HG03378 (cell line): ENCODE results near the gene RGS19.
"Not testable (repeated sequence)": the region's sequence is repeated elsewhere in the genome, so short reads cannot be mapped to it uniquely, and the experiment has no call there.

ENCODE experiments used
- ATAC-seq: cut with Tn5 transposase; IDR thresholded peaks from one replicate; pipeline ENCODE4 v1.9.1; 2021; ENCODE audit warnings: mild to moderate bottlenecking, moderate library complexity; ENCODE audit not compliant: unreplicated experiment

The RGS19 gene

GRCh38 chr20:64079273-64080012 is at the start of gene RGS19:
Gene RGS19 (minus strand): TSS chr20:64079518. CDS start chr20:64076886, 2,632 bp downstream.
- ATAC-seq: no peak

GRCh38 chr20:64123517-64123916 is 44.2 kb upstream of the RGS19 start:
- not testable (repeated sequence) for ATAC-seq

GRCh38 chr20:64122927-64123326 is 43.6 kb upstream of the RGS19 start:
- ATAC-seq: not testable (repeated sequence)

- ATAC-seq: no peak
Observed at GRCh38 chr20:64121586-64121985, 42.3 kb upstream of the RGS19 start.

- ATAC-seq: no peak
Observed at GRCh38 chr20:64119681-64120341, 40.5 kb upstream of the RGS19 start.

- ATAC-seq: no peak
Observed at GRCh38 chr20:64119301-64119680, 40.0 kb upstream of the RGS19 start.

GRCh38 chr20:64117432-64117777 is 38.1 kb upstream of the RGS19 start:
- ATAC-seq: not testable (repeated sequence)

- ATAC-seq: no peak
Observed at GRCh38 chr20:64116541-64117431, 37.5 kb upstream of the RGS19 start.

- no peak for ATAC-seq
Observed at GRCh38 chr20:64116016-64116415, 36.7 kb upstream of the RGS19 start.

GRCh38 chr20:64115171-64115911 is 36.0 kb upstream of the RGS19 start:
- ATAC-seq: no peak

- ATAC-seq: no peak
Observed at GRCh38 chr20:64114356-64114971, 35.1 kb upstream of the RGS19 start.

GRCh38 chr20:64113796-64114355 is 34.6 kb upstream of the RGS19 start:
- ATAC-seq: no peak

GRCh38 chr20:64113444-64113775 is 34.1 kb upstream of the RGS19 start:
- ATAC-seq: no peak

- no peak for ATAC-seq
Observed at GRCh38 chr20:64112691-64113443, 33.5 kb upstream of the RGS19 start.

GRCh38 chr20:64111841-64112641 is 32.7 kb upstream of the RGS19 start:
- no peak for ATAC-seq

- ATAC-seq: no peak
Observed at GRCh38 chr20:64110411-64111068, 31.2 kb upstream of the RGS19 start.

- ATAC-seq: no peak
Observed at GRCh38 chr20:64109831-64110391, 30.6 kb upstream of the RGS19 start.
